ENCODE data around the gene GPR42. TPM values are rescaled to one million over a fixed set of nuclear protein-coding genes. Genes with fewer than 3 reads are reported as not detected.

GPR42 gene, protein sequence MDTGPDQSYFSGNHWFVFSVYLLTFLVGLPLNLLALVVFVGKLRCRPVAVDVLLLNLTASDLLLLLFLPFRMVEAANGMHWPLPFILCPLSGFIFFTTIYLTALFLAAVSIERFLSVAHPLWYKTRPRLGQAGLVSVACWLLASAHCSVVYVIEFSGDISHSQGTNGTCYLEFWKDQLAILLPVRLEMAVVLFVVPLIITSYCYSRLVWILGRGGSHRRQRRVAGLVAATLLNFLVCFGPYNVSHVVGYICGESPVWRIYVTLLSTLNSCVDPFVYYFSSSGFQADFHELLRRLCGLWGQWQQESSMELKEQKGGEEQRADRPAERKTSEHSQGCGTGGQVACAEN
- total RNA-seq (2014; rRNA removed; shearing (Covaris generic)) = not detected in 2 replicates
- not detected in 2 replicates for polyA plus RNA-seq (2015; cell fraction: cytosol; rRNA removed)
- polyA plus RNA-seq (2015; cell fraction: nucleus; rRNA removed) = not detected in 2 replicates

DNA sequence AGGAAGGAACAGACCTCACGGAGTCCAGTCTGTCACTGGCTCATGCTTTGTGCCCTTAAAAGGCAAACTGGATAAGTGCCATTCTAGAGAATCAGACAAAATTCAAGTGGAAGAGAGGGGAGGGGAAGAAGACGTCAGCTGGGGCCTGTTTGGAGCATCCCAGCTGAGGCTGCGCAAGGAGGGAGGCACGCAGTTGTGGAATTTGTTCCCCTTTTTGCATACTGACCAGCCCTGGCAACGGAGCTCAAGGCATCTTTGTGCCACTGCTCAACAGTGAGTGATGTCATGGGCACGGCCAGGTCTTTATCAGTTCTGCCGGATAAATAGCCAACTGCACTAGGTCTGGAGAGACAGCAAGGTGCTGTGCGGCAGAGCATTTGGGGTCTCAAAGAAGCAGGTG lies at the start of gene GPR42:
GPR42 (plus strand) TSS at position 347 of the 400 bp plus-strand sequence. CDS start 292 bp downstream, outside the sequence.
- no peak for DNase-seq (ENCODE audit: low read depth)

DNA sequence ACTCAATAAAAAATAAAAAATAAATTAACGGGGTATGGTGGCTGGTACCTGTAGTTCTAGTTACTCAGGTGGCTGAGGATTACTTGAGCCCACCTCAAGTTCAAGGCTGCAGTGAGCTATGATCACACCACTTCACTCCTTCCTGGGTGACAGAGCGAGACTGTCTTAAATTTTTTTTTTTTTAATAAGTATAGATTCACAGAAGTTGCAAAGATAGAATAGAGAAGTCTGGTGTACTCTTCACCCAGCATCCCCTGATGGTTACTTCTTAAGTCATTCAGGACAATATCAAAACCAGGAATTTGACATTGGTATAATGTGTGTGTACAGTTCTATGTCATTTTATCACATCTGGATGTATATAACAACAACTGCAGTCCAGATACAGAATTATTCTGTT lies 49.6 kb upstream of the GPR42 start:
- no peak for DNase-seq (ENCODE audit: low read depth)

DNA sequence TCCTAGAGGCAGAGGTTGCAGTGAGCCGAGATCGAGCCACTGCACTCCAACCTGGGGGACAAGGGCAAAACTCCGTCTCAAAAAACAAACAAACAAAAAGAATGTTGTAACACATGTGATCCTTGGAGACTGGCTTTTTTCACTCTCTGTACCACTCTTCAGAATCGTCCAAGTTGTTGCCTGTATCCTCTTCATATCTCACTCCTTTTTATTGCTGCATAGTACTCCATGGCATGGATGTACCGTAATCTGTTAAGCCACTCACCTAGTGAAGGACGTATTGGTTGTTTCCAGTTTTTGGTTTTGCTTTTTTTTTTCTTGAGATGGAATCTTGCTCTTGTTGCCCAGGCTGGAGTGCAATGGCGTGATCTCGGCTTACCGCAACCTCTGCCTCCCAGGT lies 48.9 kb upstream of the GPR42 start:
- DNase-seq (ENCODE audit: low read depth) = no peak

DNA sequence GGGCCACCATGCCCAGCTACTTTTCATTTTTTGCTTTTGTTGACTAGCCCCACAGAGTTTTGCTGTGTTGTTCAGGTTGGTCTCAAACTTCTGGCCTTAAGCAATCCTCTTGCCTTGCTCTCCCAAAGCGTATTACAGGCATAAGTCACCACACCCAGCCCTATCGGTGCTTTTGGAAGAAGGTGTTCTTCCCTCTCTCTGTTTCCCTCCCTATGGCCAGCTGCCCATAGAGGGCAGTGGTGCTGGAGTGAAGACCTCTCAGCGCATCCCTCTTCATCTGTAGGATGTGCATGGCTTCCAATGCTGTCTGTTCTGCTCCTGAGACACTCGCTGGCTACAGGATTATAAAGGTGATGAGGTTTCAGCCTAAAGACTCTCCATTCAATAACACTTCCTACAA lies 43.2 kb upstream of the GPR42 start:
- no peak for DNase-seq (ENCODE audit: low read depth)

DNA sequence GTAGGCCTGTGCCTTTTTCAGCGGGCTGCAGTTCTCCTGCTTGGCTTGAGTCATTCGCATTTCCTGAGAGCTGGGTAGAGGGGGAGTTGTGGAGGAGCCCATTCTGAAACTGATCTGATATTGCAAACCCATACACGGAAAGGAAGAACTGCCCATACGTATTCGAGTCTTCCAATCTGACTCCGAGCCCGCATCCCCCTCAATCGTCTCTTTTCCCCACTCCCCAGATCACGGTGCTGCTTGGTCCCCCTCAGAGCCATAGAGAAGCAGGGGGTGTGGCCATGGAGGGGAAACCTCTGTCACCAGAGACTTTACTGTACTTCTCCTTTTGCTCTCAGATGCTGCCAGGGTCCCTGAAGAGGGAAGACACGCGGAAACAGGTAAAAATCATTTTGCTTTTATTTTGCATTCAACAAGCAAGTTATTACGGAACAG lies 42.0 kb upstream of the GPR42 start, which contains the start of gene CD22:
CD22 (plus strand) TSS at position 337 of the 435 bp plus-strand sequence. CDS start 2,854 bp downstream, outside the sequence.
- no peak for DNase-seq (ENCODE audit: low read depth)

DNA sequence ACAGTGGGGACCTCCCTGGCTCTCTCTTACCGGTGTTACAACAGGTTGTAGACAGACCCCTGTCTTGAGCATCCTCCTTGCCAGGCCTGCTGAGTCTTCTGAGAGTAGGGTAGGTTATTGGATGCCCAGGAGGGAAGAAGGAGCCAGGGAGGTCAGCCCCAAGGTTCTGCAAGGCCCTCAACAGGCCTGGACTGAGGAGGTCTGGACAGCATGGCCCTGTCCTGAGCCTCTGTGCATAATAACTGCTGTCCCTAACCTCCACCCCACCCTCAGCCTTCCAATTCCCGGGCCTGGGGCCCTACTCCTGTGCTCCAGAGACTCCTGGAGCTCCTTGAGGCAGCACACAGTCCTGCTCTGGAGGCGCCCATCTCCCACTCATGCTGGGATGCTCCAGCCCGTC lies 41.5 kb upstream of the GPR42 start:
- no peak for DNase-seq (ENCODE audit: low read depth)

DNA sequence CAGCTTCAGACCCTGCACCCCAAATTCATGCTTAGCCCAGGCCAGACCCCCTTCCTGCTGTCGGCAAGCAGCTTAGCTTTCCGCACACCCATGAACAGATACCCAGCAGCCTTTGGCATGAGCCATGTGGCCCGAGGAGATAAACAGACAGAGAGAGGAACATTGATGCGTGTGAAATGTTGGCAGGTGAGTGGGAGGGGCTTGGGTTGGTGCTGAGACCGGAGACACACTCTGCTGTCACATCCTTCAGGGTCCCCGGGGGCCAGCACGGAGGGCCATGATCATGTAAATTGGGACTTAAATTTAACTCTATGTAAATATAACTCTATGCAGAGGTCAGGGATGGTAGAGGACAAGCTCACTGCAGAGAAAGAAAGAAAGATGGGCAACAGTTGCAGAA lies 40.4 kb upstream of the GPR42 start:
- no peak for DNase-seq (ENCODE audit: low read depth)

DNA sequence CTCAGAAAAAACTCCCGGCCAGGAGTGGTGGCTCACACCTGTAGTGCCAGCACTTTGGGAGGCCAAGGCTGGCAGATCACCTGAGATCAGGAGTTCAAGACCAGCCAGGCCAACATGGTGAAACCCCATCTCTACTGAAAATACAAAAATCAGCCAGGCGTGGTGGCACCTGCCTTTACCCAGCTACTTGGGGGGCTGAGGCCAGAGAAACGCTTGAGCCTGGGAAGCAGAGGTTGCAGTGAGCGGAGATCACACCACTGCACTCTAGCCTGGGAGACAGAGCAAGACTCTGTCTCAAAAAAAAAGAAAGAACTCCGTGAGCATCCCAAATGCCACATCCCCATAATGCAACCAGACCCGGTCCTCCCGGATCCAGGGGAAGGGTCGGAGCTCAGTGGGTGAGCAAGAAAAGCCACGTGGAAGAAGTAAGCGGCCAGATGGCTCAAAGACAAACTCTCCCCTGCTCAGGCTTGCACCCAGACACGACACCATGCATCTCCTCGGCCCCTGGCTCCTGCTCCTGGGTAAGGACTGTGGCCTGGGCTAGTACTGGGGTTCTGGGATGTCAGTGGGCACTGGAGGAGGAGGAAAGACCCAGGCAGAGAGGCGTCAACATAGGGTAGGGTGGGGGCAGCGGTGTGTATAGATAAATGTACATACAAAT lies 39.2 kb upstream of the GPR42 start:
- DNase-seq (ENCODE audit: low read depth) = no peak

DNA sequence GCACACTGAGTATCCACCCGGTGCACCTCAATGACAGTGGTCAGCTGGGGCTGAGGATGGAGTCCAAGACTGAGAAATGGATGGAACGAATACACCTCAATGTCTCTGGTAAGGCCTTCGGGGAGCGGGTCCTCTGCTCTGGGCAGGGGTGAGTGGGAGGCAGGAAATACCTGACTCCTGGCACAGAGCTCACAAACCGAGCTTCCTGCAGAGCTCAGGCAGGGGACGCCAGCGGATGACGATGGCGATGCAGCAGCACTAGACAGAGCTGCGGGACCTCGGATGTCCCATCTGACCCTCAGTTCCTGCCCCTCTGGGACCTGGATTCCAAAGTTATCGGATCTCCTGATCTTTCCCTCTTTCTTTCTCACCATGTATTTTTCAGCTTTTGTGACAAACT lies 38.1 kb upstream of the GPR42 start:
- DNase-seq (ENCODE audit: low read depth) = no peak

DNA sequence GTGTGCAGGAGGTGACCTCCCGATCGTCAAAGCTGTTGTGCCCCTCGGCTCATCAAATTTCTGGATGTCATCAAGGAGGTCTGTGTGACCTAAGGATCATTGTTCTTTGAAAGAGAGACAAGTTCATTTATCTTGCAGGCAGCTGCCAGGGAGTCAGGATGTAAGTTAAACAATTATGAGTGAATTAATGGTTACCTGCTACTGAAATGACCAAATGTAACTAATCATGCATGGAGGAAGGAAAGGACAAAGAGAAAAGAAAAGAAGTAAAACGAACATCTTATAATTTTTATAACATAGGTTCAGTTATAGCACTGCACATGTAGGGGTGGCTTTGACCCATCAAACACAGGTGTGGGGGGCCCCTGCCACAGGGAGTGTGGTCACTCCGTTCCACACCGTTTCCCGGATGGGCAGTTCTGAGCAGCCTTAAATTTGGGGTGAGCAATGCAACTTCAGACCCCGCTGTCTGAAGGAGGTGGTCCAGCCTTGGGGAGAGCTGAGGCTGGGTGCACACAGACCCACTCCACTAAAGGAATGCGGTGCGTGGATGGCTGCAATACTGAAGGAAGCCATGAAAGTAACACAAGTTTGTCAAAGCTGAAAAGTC lies 36.6 kb upstream of the GPR42 start:
- no peak for DNase-seq (ENCODE audit: low read depth)

DNA sequence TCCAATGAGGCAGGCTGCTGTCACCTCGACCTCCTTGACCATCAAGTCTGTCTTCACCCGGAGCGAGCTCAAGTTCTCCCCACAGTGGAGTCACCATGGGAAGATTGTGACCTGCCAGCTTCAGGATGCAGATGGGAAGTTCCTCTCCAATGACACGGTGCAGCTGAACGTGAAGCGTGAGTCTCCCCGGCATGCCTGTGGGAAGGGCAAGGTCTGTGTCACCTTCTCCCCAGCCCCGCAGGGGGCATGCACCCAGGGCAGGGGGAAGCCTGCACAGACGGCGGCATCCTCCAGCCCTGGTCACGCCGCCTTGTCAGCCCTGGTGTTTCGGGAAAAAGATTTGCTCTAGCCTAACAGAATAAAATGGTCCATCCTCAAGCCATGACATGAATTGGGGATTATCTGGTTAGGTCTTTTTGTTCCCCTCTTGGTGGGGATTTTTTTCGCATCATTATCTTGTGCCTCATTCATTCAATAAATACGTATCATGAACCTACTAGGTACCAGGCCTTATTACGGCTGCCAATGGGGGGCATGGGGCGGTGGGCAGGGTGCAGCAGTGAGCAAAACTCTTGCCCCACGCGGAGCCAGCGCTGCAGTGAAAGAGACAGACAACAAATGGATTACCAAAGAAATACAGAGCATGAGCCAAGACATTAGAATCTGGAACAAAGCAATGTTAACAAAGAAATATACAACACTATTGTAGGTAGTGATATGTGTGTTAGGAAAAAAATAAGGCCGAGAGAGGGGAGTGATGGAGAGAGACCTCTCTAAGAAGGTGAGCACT lies 34.5 kb upstream of the GPR42 start:
- no peak for DNase-seq (ENCODE audit: low read depth)

DNA sequence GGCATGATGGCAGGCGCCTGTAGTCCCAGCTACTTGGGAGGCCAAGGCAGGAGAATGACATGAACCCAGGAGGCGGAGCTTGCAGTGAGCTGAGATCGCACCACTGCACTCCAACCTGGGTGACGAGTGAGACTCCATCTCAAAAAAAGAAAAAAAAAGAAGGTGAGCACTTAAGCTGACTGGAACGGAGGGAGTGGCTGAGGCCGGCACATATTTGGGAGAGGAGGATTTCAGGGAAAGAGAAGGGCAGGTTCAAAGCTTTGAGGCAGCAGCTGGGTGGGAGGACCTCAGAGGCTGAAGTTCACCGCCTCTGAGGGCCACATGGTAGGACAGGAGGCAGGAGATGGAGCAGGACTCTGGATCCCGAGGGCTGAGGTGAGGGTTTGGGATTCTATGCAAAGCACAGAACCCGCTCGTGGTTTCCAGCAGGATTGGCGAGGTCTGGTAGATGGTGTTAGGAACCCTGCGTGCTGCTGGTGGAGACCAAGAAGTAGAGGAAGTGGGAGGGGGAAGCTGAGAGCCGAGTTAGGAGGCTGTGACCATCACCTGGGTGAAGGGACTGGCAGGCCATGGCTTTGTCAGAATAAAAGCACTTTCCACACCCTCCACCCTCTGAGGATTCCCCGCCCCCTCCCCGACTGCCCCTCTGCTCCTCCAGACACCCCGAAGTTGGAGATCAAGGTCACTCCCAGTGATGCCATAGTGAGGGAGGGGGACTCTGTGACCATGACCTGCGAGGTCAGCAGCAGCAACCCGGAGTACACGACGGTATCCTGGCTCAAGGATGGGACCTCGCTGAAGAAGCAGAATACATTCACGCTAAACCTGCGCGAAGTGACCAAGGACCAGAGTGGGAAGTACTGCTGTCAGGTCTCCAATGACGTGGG lies 33.5 kb upstream of the GPR42 start:
- no peak for DNase-seq (ENCODE audit: low read depth)

DNA sequence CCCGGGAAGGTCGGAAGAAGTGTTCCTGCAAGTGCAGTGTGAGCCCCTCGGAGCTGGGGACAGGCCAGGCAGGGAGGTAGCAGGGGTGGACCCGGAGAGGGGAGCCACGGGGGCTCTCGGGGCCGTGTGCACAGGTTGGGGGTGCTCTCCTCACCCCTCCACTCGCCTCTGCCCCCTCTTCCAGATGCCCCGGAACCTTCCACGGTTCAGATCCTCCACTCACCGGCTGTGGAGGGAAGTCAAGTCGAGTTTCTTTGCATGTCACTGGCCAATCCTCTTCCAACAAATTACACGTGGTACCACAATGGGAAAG lies 32.9 kb upstream of the GPR42 start:
- DNase-seq (ENCODE audit: low read depth) = no peak

DNA sequence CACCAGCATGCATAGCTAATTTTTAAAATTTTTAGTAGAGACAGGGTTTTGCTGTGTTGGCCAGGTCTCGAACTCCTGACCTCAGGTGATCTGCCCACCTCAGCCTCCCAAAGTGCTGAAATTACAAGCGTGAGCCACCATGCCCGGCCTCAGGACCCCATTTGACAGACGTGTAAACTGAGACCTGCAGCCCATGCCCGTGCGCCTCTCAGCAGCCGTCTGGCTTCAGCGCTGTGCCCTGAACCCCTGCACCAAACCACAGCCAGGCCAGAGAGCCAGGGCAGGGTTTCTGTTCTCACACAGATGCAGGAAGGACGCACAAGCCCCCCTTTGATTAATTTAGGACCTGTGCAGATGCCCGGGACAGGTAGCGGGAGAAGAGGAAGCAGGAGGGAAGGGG lies 30.4 kb upstream of the GPR42 start:
- no peak for DNase-seq (ENCODE audit: low read depth)

DNA sequence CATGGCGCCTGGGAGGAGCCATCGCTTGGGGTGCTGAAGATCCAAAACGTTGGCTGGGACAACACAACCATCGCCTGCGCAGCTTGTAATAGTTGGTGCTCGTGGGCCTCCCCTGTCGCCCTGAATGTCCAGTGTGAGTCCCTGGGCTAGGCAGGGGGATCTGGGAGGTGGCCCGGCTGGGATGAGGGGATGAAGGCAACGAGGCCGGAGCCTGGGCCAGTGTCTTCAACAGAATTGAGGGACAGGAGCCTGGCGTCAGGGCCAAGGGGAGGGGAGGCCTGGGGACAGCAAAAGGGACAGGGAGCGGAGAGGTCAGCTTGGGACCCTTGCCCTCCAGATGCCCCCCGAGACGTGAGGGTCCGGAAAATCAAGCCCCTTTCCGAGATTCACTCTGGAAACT lies 29.9 kb upstream of the GPR42 start:
- no peak for DNase-seq (ENCODE audit: low read depth)

DNA sequence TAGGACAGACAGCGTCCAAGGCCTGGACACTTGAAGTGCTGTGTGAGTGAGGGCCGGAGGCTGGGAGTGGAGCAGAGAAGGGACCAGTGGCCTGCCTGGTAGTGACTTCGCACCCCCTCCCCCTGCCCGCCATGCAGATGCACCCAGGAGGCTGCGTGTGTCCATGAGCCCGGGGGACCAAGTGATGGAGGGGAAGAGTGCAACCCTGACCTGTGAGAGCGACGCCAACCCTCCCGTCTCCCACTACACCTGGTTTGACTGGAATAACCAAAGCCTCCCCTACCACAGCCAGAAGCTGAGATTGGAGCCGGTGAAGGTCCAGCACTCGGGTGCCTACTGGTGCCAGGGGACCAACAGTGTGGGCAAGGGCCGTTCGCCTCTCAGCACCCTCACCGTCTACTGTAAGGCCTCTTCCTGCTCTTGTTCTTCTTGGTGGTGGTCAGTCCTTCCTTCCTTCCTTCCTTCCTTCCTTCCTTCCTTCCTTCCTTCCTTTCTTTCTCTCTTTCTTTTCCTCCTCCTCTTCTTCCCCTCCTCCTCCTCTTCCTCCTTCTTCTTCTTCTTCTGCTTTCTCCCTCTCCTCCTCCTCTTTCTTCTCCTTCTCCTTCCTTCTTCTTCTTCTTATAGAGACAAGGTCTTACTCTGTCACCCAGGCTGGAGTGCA lies 29.2 kb upstream of the GPR42 start:
- no peak for DNase-seq (ENCODE audit: low read depth)

DNA sequence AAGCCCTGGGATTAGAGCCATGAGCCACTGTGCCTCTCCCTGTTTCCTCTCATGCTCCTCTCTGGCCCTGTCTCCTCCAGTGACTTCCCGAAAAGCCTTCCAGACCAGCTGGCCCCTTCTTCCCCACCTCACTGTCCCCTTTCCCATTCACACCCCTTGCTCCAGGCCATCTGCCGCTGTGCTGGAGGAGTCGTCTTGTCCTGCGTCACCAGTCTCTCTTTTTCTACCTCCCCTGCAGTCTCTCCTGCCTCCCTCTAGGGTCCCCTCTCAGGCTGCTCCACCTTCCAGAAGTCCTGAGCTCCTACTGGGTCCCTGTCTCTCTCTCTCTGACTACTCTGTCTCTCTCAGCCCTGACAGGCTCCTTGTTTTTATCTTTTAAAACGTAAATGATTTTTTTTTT lies 28.4 kb upstream of the GPR42 start:
- no peak for DNase-seq (ENCODE audit: low read depth)

DNA sequence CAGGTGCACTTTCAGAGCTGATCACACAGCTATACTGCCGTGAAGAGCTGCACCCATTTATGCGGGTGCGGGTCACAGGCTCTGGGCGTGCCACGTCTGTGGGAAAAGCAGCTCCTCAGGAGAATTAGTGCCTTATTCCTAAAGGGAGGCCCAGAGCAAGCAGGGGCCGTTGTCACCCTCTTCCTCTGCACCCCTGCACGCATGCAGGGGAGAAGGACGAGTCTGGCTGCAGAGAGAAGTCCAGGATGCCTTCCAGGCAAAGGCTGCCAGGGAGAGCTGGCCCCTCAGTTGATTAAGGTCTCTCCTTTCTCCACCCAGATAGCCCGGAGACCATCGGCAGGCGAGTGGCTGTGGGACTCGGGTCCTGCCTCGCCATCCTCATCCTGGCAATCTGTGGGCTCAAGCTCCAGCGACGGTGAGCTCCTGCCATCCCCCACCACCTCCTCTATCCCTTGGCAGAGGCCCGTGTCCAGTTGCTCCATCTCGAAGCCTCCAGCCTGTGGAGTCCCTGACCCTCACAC lies 26.3 kb upstream of the GPR42 start:
- DNase-seq (ENCODE audit: low read depth) = no peak

DNA sequence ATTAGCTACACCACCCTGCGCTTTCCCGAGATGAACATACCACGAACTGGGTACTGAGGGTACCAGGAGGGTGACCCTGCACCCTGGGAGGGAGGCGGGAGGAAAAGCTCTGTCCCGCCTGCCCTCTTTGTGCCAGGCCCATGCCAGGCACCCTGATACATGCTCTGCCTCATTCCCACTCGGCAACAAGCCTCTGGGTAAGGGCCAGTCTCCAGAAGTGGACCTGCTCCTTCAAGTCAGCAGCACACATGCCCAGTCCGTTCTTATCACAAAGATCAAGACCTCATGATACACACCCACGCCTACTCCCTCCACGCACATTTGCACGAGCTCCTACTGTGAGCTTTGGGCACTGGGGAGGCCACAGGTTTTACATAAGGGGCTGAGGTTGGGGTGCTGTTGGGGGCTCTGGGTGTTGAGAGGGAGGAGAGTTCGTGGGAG lies 25.2 kb upstream of the GPR42 start:
- no peak for DNase-seq (ENCODE audit: low read depth)
